ENCODE measurements around the gene SCGB3A2. TPM values are rescaled to one million over a fixed set of nuclear protein-coding genes. Genes with fewer than 3 reads are reported as not detected.

The SCGB3A2 gene
- total and polyA plus RNA-seq, 2 experiments from 2014 or later: not detected

DNA sequence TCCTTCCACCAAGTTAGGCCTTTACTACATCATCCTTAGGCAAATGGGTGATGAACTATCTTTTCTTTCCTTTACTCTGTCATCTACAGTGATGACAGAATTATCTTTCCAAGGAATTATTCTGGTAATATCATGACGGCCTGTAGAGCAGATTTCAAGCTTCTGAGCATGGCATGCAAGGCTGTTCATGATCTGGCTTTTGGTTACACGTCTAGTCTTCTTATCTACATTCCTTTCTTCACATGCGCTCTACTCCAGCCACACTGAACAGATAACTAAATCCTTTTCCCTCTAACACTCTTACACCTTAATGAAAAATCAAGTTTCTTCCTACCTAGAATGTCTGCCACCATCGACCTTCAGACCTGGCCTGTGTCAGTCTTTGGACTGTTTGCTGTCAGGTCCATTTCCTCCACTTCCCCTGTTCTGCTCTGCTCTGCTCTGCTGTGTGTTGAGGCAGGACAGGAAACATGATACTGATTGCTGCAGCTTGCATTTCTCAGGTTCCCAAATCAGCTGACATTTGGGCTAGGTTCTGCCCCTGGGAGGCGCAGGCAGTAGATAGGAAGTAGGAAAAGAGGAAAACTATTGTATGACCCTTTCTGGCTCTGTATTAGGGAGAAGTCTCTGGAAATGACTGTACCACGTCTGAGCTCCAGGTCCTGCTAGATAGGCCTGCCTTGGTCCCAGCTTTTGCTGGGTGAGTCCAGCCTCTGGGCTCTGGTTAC, 4.2 kb downstream of the SCGB3A2 start:
- Histone ChIP-seq H3K9me3 (ENCODE audit: low read depth) (no peaks in the 10 kb centered on the region), H3K4me3 (no peak overlapping the region), H2AFZ (no peak overlapping the region), H3K27me3 (replicated peaks; ENCODE audit: insufficient read depth) (no peaks in the 10 kb centered on the region), H3K36me3 (ENCODE audit: low read depth) (no peaks in the 10 kb centered on the region), H3K9me2 (ENCODE audit: insufficient read depth) (no peaks in the 10 kb centered on the region), H3K9ac (no peak overlapping the region), H3F3A (ENCODE audit: insufficient read depth) (no peaks in the 10 kb centered on the region), H3K4me1 (ENCODE audit: insufficient read depth) (no peaks in the 10 kb centered on the region), H3K4me2 (ENCODE audit: unreplicated experiment) (no peak overlapping the region), H4K20me1 (ENCODE audit: insufficient read depth) (no peaks in the 10 kb centered on the region), H3K79me2 (ENCODE audit: insufficient read depth) (no peaks in the 10 kb centered on the region), H3K27ac (no peak overlapping the region)
- WGBS, 2 experiments (ENCODE audit: low coverage in 1 of 2, low lambda C conversion rate in 2 of 2, missing lambda C conversion rate in 2 of 2): 21 to 24% methylated on average over 6 of the region's 6 CpGs
- TF ChIP-seq EZH2 (IDR thresholded peaks at IDR 0.05; ENCODE audit: insufficient read depth, poor library complexity, severe bottlenecking): no peak
- TF ChIP-seq EZH2phosphoT487 (IDR thresholded peaks at IDR 0.05; ENCODE audit: insufficient read depth, low read depth): no peak
- DNase-seq: no peak
- in situ Hi-C loops (cut with MboI): no loop called here

GRCh38 chr5:147887026-147887627, 8.6 kb downstream of the SCGB3A2 start:
- WGBS, 2 experiments (ENCODE audit: low coverage in 1 of 2, low lambda C conversion rate in 2 of 2, missing lambda C conversion rate in 2 of 2): 1 to 3% methylated on average over 3 of the region's 3 CpGs
- H3K79me2 ChIP-seq (ENCODE audit: insufficient read depth): no peaks in the 10 kb centered on the region
- H3K4me2 ChIP-seq (ENCODE audit: unreplicated experiment): no peak overlapping the region
- H3K4me3 ChIP-seq: no peak overlapping the region
- no peaks in the 10 kb centered on the region for H3F3A ChIP-seq (ENCODE audit: insufficient read depth)
- H3K9me2 ChIP-seq (ENCODE audit: insufficient read depth): no peaks in the 10 kb centered on the region
- no peak overlapping the region for H2AFZ ChIP-seq
- no peak for TF ChIP-seq EZH2 (IDR thresholded peaks at IDR 0.05; ENCODE audit: insufficient read depth, poor library complexity, severe bottlenecking)
- in situ Hi-C loops (cut with MboI): no loop called here
- no peaks in the 10 kb centered on the region for H3K4me1 ChIP-seq (ENCODE audit: insufficient read depth)
- no peaks in the 10 kb centered on the region for H3K9me3 ChIP-seq (ENCODE audit: low read depth)
- no peak overlapping the region for H3K9ac ChIP-seq
- no peak overlapping the region for H3K27ac ChIP-seq
- H3K27me3 ChIP-seq (replicated peaks; ENCODE audit: insufficient read depth): no peaks in the 10 kb centered on the region
- no peaks in the 10 kb centered on the region for H3K36me3 ChIP-seq (ENCODE audit: low read depth)
- no peaks in the 10 kb centered on the region for H4K20me1 ChIP-seq (ENCODE audit: insufficient read depth)
- DNase-seq: peak; percentile 52

DNA sequence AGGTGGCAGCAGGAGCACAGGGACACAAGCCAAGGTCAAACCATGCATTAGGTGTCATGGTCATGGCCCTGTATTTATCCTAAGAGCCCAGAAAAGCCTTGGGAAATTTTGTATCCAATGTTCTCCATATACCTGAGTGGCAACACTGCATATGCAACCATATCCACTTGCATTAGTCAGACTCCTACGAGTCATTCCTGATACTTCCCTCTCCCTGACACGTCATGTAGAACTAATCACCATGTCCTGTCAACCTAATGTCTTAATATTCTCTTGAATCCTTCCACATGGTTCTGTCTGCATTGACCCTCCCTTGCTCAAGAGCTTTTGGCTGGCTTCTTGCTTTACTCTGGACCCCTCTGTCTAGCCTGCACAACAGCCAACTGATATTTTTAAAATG, 9.4 kb downstream of the SCGB3A2 start:
- H3K4me3 ChIP-seq: no peak overlapping the region
- no peaks in the 10 kb centered on the region for H3K36me3 ChIP-seq (ENCODE audit: low read depth)
- H2AFZ ChIP-seq: no peak overlapping the region
- H4K20me1 ChIP-seq (ENCODE audit: insufficient read depth): no peaks in the 10 kb centered on the region
- H3K9me2 ChIP-seq (ENCODE audit: insufficient read depth): no peaks in the 10 kb centered on the region
- H3K9ac ChIP-seq: no peak overlapping the region
- H3K27ac ChIP-seq: no peak overlapping the region
- WGBS, 2 experiments (ENCODE audit: low coverage in 1 of 2, low lambda C conversion rate in 2 of 2, missing lambda C conversion rate in 2 of 2): 5 to 6% methylated on average over 2 of the region's 2 CpGs
- H3K79me2 ChIP-seq (ENCODE audit: insufficient read depth): no peaks in the 10 kb centered on the region
- H3K9me3 ChIP-seq (ENCODE audit: low read depth): no peaks in the 10 kb centered on the region
- H3K27me3 ChIP-seq (replicated peaks; ENCODE audit: insufficient read depth): no peaks in the 10 kb centered on the region
- H3F3A ChIP-seq (ENCODE audit: insufficient read depth): no peaks in the 10 kb centered on the region
- peak; percentile 24 for DNase-seq
- H3K4me2 ChIP-seq (ENCODE audit: unreplicated experiment): no peak overlapping the region
- TF ChIP-seq EZH2 (IDR thresholded peaks at IDR 0.05; ENCODE audit: insufficient read depth, poor library complexity, severe bottlenecking): no peak
- TF ChIP-seq EZH2phosphoT487 (IDR thresholded peaks at IDR 0.05; ENCODE audit: insufficient read depth, low read depth): no peak
- in situ Hi-C loops (cut with MboI): no loop called here
- no peaks in the 10 kb centered on the region for H3K4me1 ChIP-seq (ENCODE audit: insufficient read depth)

- Histone ChIP-seq H3K4me1 (ENCODE audit: insufficient read depth) (no peaks in the 10 kb centered on the region), H3K9me3 (ENCODE audit: low read depth) (no peaks in the 10 kb centered on the region), H3K4me2 (ENCODE audit: unreplicated experiment) (no peak overlapping the region), H3K27ac (no peak overlapping the region), H3K4me3 (no peak overlapping the region), H3K79me2 (ENCODE audit: insufficient read depth) (no peaks in the 10 kb centered on the region), H4K20me1 (ENCODE audit: insufficient read depth) (no peaks in the 10 kb centered on the region), H3K9ac (no peak overlapping the region), H3K9me2 (ENCODE audit: insufficient read depth) (no peaks in the 10 kb centered on the region), H3K27me3 (replicated peaks; ENCODE audit: insufficient read depth) (no peaks in the 10 kb centered on the region), H2AFZ (no peak overlapping the region), H3F3A (ENCODE audit: insufficient read depth) (no peaks in the 10 kb centered on the region), H3K36me3 (ENCODE audit: low read depth) (no peaks in the 10 kb centered on the region)
- TF ChIP-seq EZH2 (IDR thresholded peaks at IDR 0.05; ENCODE audit: insufficient read depth, poor library complexity, severe bottlenecking) (no peak), EZH2phosphoT487 (IDR thresholded peaks at IDR 0.05; ENCODE audit: insufficient read depth, low read depth) (no peak)
- in situ Hi-C loops (cut with MboI): no loop called here
- WGBS, 2 experiments (ENCODE audit: low coverage in 1 of 2, low lambda C conversion rate in 2 of 2, missing lambda C conversion rate in 2 of 2): 16 to 17% methylated on average over 3 of the region's 3 CpGs
- no peak for DNase-seq
Measured at GRCh38 chr5:147892696-147893296, 14.3 kb downstream of the SCGB3A2 start.

All from GM23248 (cell line).